Measurements from ENCODE around the gene LHFPL3. TPM values are rescaled to one million over a fixed set of nuclear protein-coding genes. Genes with fewer than 3 reads are reported as not detected.

The LHFPL3 gene
- total RNA-seq, 4 donors from 2014 or later, result 0.83 TPM; not detected in 3

DNA sequence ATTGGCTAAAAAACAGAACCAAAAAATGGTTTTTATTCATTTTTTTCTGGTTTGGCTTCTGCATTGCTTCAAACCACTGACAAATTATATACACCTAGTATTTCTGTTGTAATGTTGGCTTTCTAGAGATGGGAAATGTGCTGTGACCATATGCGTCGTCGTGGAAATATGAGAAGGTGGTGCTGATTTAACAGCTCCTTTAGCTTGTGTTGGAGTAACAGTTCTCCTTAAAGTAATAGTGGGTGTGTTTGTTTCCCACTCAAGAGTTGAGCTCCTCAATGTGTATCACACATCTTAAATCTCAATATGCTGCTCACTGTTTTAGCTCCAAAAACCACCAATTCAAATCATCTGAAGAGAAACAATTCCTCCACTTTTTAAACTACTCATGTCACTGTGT lies 196.4 kb downstream of the LHFPL3 start:
- Histone ChIP-seq H3K4me3 (no peak overlapping the region), H3K4me1 (no peaks in the 10 kb centered on the region), H3K27ac (no peak overlapping the region), H3K36me3 (no peaks in the 10 kb centered on the region), H3K9me3 (no peaks in the 10 kb centered on the region), H3K27me3 (no peaks in the 10 kb centered on the region)
- DNase-seq, result no peak
- TF ChIP-seq POLR2A (IDR thresholded peaks at IDR 0.05), result no peak
- TF ChIP-seq, protein P1, sequence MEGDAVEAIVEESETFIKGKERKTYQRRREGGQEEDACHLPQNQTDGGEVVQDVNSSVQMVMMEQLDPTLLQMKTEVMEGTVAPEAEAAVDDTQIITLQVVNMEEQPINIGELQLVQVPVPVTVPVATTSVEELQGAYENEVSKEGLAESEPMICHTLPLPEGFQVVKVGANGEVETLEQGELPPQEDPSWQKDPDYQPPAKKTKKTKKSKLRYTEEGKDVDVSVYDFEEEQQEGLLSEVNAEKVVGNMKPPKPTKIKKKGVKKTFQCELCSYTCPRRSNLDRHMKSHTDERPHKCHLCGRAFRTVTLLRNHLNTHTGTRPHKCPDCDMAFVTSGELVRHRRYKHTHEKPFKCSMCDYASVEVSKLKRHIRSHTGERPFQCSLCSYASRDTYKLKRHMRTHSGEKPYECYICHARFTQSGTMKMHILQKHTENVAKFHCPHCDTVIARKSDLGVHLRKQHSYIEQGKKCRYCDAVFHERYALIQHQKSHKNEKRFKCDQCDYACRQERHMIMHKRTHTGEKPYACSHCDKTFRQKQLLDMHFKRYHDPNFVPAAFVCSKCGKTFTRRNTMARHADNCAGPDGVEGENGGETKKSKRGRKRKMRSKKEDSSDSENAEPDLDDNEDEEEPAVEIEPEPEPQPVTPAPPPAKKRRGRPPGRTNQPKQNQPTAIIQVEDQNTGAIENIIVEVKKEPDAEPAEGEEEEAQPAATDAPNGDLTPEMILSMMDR (IDR thresholded peaks at IDR 0.05), result no peak
- intact Hi-C loops (cut with DNase I; ENCODE audit: low total_unique reads), result no loop called here

GRCh38 chr7:104528142-104528541 lies 199.7 kb downstream of the LHFPL3 start:
- Histone ChIP-seq H3K27ac (no peak overlapping the region), H3K27me3 (no peaks in the 10 kb centered on the region), H3K9me3 (no peaks in the 10 kb centered on the region), H3K36me3 (no peaks in the 10 kb centered on the region), H3K4me3 (no peak overlapping the region), H3K4me1 (no peaks in the 10 kb centered on the region)
- no peak for DNase-seq
- TF ChIP-seq POLR2A (IDR thresholded peaks at IDR 0.05), result no peak
- TF ChIP-seq, protein P1 (IDR thresholded peaks at IDR 0.05), result no peak
- intact Hi-C loops (cut with DNase I; ENCODE audit: low total_unique reads), result no loop called here

DNA sequence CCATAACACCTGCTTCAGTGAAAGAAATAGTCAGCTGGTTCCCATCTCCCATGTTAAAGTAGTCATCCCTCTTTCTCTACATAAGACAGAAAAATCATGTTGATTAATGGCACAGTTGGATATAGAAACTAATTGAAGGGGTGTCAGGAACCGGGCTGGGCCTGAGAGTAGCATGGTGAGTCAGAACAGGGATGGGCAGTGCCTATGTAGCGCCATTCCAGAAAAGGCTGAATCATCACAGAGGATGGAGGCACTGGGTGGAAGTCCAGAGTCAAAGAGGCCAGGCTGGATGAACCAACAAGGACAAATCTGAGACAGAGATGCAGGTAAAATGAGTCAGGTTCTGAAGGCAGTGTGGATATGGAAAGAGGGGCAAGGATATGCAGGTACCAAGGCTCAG lies 201.2 kb downstream of the LHFPL3 start:
- Histone ChIP-seq H3K27ac (no peak overlapping the region), H3K4me3 (no peak overlapping the region), H3K27me3 (no peaks in the 10 kb centered on the region), H3K9me3 (no peaks in the 10 kb centered on the region), H3K4me1 (no peaks in the 10 kb centered on the region), H3K36me3 (no peaks in the 10 kb centered on the region)
- intact Hi-C loops (cut with DNase I; ENCODE audit: low total_unique reads), result no loop called here
- DNase-seq, result no peak
- TF ChIP-seq, protein P1 (IDR thresholded peaks at IDR 0.05), result no peak

- DNase-seq, result no peak
- no peaks in the 10 kb centered on the region for H3K9me3 ChIP-seq
- no peak for TF ChIP-seq POLR2A (IDR thresholded peaks at IDR 0.05)
- TF ChIP-seq, protein P1 (IDR thresholded peaks at IDR 0.05), result no peak
- H3K27ac ChIP-seq, result no peak overlapping the region
- no peaks in the 10 kb centered on the region for H3K4me1 ChIP-seq
- no peak overlapping the region for H3K4me3 ChIP-seq
- no peaks in the 10 kb centered on the region for H3K27me3 ChIP-seq
- no peaks in the 10 kb centered on the region for H3K36me3 ChIP-seq
- intact Hi-C loops (cut with DNase I; ENCODE audit: low total_unique reads), result no loop called here
Measured at GRCh38 chr7:104530251-104530650, 201.8 kb downstream of the LHFPL3 start.

DNA sequence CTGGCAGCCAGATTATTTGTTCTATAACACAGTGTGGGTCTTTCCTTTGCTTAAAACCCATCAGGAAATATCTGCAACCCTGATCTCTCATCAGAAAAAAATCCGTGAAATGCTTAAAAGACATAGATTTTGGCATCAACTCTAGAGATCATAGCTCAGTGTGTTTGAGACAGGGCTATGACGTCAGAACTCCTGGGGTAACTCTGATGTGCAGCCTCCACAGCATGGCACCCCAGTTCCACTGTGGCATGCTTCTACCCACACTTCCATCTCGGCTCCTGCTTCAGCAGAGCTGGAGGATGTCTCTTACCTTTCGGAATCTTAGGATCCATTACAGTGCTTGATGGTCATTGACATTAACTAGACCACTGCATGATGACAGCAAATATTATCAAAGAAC lies 205.7 kb downstream of the LHFPL3 start:
- Histone ChIP-seq H3K4me1 (no peaks in the 10 kb centered on the region), H3K9me3 (no peaks in the 10 kb centered on the region), H3K36me3 (no peaks in the 10 kb centered on the region), H3K27ac (no peak overlapping the region), H3K27me3 (no peaks in the 10 kb centered on the region), H3K4me3 (no peak overlapping the region)
- no peak for DNase-seq
- intact Hi-C loops (cut with DNase I; ENCODE audit: low total_unique reads), result no loop called here
- TF ChIP-seq, protein P1 (IDR thresholded peaks at IDR 0.05), result no peak
- TF ChIP-seq POLR2A (IDR thresholded peaks at IDR 0.05), result no peak
